HG03442 (cell line): ENCODE results near the gene FRMPD4.

ENCODE experiments used
- ATAC-seq: cut with Tn5 transposase; IDR thresholded peaks from one replicate; pipeline ENCODE4 v1.9.1; 2021; ENCODE audit warnings: mild to moderate bottlenecking, moderate library complexity; ENCODE audit not compliant: unreplicated experiment

Gene FRMPD4

GRCh38 chrX:12611471-12611870 is 473.2 kb downstream of the FRMPD4 start:
- ATAC-seq, result no peak

GRCh38 chrX:12614266-12614665 is 476.0 kb downstream of the FRMPD4 start:
- ATAC-seq, result no peak

- ATAC-seq, result no peak
These were observed 476.8 kb downstream of the FRMPD4 start for GRCh38 chrX:12615061-12615460.

- no peak for ATAC-seq
These were observed 479.0 kb downstream of the FRMPD4 start for GRCh38 chrX:12617241-12617640.

- no peak for ATAC-seq
These were observed 509.0 kb downstream of the FRMPD4 start for GRCh38 chrX:12647230-12647629.

GRCh38 chrX:12648995-12649394 is 510.7 kb downstream of the FRMPD4 start:
- no peak for ATAC-seq

- no peak for ATAC-seq
These were observed 519.2 kb downstream of the FRMPD4 start for GRCh38 chrX:12657433-12657832.

GRCh38 chrX:12657881-12658280 is 519.6 kb downstream of the FRMPD4 start:
- peak; percentile 72 for ATAC-seq

- ATAC-seq, result no peak
These were observed 523.2 kb downstream of the FRMPD4 start for GRCh38 chrX:12661464-12661863.

- ATAC-seq, result no peak
These were observed 534.3 kb downstream of the FRMPD4 start for GRCh38 chrX:12672367-12673106.

GRCh38 chrX:12673487-12673886 is 535.2 kb downstream of the FRMPD4 start:
- ATAC-seq, result no peak

GRCh38 chrX:12679522-12679921 is 541.2 kb downstream of the FRMPD4 start:
- ATAC-seq, result no peak

GRCh38 chrX:12681047-12681446 is 542.8 kb downstream of the FRMPD4 start:
- ATAC-seq, result no peak

GRCh38 chrX:12685541-12685940 is 547.3 kb downstream of the FRMPD4 start:
- ATAC-seq, result no peak

- ATAC-seq, result no peak
These were observed 548.1 kb downstream of the FRMPD4 start for GRCh38 chrX:12686331-12686730.

- no peak for ATAC-seq
These were observed 552.4 kb downstream of the FRMPD4 start for GRCh38 chrX:12690646-12691045.

- ATAC-seq, result no peak
These were observed 555.5 kb downstream of the FRMPD4 start for GRCh38 chrX:12693754-12694153.

GRCh38 chrX:12700745-12701144 is 562.5 kb downstream of the FRMPD4 start:
- no peak for ATAC-seq

GRCh38 chrX:12701628-12702027 is 563.4 kb downstream of the FRMPD4 start:
- no peak for ATAC-seq

- ATAC-seq, result no peak
These were observed 564.3 kb downstream of the FRMPD4 start for GRCh38 chrX:12702509-12703091.

GRCh38 chrX:12704706-12705105 is 566.4 kb downstream of the FRMPD4 start:
- ATAC-seq, result no peak

- ATAC-seq, result no peak
These were observed 570.8 kb downstream of the FRMPD4 start for GRCh38 chrX:12709047-12709446.
